Gastroesophageal sphincter (tissue), 3 donors: Measurements from ENCODE around the gene F2RL3.

Experiments used
- CTCF ChIP-seq, 4 experiments: fragments of 200-600 bp in 2 of 4; fragments of 450-650 bp in 2 of 4; sonication (generic) in 1 of 4; IDR thresholded peaks; one replicate each; pipeline ENCODE4 v1.5.1; 2017 to 2019; ENCODE audit warnings: antibody characterized with exemption in 4 of 4, mild to moderate bottlenecking in 2 of 4, moderate library complexity in 2 of 4
- EP300 ChIP-seq: sonication (generic); formaldehyde crosslinking; IDR thresholded peaks from one replicate; pipeline ENCODE4 v1.6.1; 2017; ENCODE audit warnings: antibody characterized with exemption, mild to moderate bottlenecking
- POLR2A ChIP-seq, 2 donors: fragments of 450-650 bp; IDR thresholded peaks; one replicate each; pipeline ENCODE4 v1.6.1; 2017; ENCODE audit warnings: antibody characterized with exemption in 2 of 2, mild to moderate bottlenecking in 2 of 2, moderate library complexity in 1 of 2

GRCh38 chr19:16888629-16889365 lies at the start of gene F2RL3:
- TF ChIP-seq POLR2A (IDR thresholded peaks at IDR 0.05) (no peak), CTCF (IDR thresholded peaks at IDR 0.05) (no peak), EP300 (no peak)
